SW480 (cell line): ENCODE measurements around the gene PTK7.
A peak's percentile ranks its signal among the peaks of the same experiment; 100 is the strongest.
"Not testable (repeated sequence)": the region's sequence is repeated elsewhere in the genome, so short reads cannot be mapped to it uniquely, and the experiment has no call there.

Experiments used
- DNase-seq: peaks from one replicate; pipeline ENCODE4 v3.0.0-alpha.2; 2016; ENCODE audit warnings: low spot score

The PTK7 gene

DNA sequence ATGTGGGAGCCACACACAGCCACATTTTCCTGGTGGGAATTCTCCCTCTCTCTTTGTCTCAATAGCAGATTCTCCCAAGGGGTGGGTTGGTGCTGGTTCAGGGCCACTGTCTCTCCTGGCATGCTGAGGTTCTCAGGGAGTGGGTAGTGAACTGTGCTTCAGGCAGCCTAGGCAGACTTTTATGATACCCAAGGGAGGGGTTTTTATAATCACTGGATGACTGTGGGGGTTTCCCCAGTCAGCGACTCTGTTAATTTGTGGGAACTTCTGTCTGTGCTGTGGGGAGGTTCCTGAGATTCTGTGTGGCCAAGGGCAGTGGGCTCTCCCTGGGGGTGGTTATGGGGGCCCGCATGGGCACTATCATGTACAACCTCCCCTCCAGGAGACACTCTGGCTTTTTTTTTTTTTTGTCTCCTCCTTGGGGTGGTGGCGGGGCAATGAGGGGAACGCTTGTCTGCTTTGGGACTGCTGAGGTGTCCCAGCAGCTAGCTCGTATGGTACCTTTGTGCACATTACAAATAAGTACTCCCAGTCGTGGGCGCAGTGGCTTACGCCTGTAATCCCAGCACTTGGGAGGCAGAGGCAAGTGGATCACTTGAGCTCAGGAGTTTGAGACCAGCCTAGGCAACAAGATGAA lies 10.0 kb downstream of the PTK7 start:
- no peak for DNase-seq

DNA sequence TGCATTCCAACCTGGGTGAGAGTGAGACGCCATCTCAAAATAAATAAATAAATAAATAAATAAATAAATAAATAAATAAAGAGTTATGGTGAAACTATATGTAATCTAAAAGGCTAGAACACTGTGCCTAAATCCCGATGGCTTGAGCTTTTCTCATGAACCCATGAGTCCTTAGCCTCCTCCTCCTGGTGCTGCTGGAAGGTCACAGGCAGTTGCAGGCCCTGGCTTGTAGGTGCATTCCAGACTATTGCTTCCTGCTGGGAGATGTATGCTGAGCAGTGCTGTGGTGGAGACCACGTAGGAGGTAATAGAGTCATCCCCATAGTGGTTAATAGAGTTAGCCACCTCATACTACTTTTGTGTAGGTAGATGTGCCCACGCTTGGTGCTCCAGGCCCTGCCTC lies 12.5 kb downstream of the PTK7 start:
- DNase-seq: peak; percentile 47

DNA sequence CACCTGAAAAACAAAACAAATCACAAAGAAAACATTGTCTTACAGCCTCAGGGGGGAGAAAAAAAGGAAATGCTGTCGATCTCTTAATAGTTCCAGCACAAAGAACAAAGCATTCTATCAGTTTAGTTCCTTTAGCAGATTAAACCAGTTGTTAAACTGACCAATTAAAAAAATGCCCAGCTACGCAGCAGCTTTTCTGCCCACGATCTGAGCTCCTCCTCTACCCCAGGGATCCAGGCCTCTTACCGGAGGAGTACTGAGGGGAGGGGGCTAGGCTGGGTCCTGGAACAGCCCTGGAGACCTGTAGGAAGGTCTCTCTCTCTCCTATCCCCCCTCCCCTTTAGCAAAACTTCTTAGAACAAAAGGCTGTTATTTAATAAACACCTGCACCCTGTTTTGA lies 13.4 kb downstream of the PTK7 start:
- DNase-seq: peak; percentile 32

DNA sequence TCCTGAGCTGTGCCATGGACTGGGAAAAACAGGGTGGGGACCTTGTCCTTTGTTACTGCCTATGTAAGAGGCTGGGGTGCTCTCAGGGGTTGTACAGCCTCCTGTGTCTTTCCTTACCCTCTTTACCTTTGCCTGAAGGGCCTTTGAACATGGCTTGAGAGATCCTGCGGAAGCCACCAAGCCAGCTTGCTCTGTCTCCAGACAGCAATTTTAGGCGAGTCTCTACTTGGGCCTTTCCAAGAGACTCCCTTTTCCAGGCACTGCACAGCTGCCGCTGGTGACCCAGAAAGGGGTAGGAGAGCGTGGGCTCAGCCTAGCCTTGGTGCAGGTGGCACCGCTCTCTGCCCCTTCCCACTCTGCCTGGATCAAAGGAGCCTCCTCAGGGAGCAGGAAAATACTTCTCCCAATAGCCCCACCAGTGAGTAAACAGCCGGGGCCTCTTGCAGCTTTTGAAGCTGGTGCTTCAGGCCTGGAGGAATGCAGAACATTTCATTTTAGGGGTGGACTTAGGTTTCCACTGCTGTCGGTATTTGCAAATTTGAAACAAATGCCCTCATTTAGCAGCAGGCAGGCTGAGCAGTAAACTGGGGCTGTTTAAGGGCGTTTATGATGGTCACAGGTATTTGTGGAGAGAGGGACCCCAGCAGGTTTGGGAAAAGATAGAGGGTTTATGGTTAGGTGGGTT lies 13.9 kb downstream of the PTK7 start:
- DNase-seq: peak; percentile 46

DNA sequence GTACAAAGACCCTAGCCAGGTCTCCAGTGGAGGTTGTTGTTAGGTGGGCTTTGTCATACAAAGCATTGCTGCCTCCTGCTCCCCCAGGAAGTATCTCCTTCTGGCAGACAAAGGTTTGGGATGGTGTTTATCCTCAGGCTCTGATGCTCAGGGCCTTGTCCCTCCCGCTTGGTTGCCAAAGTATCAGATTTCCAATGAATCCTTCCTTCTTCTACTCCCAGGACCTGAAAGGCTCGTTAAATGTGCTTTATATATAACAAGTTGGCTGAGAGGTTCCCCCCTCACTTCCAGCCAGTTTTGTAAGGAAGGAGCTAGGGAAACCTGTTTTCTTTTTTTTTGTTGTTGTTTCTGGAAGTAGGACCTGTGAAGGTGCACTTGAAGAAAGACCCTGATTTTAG lies 14.4 kb downstream of the PTK7 start:
- no peak for DNase-seq

DNA sequence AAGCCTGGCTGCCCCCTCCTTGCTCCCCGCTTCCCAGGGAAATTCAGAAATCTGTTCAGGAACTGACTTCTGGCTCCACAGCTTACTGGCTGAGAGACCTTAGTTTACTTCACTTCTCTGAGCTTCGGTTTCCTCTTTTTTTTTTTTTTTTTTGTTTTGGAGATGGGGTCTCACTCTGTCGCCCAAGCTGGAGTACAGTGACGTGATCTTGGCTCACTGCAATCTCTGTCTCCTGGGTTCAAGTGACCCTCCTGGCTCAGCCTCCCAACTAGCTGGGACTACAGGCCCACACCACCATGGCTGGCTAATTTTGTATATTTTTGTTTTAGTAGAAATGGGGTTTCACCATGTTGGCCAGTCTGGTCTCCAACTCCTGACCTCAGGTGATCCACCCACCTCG lies 14.9 kb downstream of the PTK7 start:
- no peak for DNase-seq

DNA sequence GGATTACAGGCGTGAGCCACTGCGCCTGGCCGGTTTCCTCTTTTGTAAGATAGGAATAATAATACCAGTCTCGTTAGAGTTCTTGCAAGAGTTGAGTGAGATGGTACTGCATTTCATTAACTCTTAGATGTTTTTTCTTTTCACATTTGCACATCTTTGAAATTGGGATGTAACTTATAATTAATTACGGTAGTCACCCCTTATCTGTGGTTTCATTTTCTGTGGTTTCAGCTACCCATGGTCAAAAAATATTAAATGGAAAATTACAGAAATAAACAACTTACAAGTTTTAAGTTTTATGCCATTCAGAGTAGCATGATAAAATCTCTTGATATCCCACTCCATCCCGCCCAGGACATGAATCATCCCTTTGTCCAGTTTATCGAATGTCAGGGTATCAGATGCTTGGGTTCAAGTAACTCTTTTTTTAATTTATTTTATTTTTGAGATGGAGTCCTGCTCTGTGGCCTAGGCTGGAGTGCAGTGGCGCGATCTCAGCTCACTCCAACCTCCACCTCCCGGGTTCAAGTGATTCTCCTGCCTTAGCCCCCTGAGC lies 15.4 kb downstream of the PTK7 start:
- DNase-seq: no peak

DNA sequence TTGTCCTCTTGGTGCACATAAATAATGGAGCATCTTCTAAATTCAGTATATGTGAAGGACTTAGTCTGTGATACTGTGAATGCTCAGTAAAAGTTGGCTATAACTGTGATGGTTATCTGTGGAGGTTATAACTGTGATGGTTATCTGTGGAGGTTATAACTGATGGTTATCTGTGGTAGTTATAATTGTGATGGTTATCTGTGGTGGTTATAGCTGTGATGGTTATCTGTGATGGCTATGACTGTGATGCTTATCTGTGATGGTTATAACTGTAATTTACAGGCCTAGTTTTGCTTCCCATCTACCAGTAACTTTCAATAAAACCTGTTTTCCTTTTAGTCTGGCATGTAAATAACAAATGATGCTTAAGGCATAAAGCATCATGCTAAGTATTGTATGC lies 16.5 kb downstream of the PTK7 start:
- DNase-seq: no peak

DNA sequence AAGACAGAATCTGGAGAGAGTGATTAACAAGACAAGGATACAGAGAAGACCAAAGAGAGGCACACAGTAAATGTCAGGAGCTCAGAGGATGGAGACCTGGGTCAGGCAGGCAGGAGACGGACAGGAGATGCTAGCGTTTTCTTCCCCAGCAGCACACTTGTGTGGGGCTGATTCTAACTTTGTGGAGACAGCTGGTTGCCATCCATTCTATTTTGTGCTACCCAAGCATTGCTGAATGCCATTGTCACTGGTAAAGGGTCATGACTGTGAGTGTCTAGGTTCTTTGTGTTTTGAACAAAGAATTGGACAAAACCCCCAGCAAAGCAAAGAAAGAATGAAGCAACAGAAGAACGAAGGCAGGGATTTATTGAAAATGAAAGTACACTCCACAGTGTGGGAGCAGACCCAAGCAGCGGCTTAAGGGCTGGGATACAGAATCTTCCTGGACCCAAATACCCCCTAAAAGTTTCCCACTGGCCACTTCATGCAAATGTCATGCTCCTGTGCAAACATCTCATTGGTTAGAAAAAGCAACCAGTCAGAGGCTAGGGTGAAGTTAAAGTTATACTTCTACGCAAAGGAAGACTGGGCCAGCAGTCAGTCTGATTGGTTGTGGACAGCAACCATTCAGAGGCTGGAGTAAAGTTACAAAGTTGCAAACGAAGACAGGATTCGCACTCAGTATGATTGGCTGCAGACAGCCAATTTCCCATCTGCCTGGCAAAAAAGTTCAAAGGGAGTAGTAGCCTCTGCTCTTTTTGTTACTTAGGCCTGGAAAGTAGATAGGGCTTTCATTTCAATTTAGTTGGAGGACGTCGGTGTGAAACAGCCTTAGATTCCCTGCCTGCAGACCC lies 17.5 kb downstream of the PTK7 start:
- no peak for DNase-seq

DNA sequence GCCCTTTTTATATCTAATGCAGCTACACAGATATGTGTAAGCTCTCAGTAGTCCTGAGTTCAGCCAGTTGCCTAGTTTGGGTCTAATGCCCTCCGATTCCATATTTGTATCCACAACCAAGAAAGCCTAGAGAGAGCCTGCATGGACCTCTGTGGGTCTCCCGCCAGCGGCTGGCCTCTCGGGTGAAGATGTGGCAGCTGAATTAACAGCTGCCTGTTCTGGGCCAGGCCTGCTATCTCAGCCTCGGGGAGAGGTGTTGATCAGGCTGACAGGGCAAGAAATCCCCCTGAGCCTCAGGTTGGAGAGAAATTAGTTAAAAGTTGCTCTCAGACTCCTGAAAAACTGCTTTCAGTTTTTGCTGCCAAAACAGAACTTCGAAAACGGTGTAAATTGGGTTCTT lies 19.8 kb downstream of the PTK7 start:
- DNase-seq: no peak

DNA sequence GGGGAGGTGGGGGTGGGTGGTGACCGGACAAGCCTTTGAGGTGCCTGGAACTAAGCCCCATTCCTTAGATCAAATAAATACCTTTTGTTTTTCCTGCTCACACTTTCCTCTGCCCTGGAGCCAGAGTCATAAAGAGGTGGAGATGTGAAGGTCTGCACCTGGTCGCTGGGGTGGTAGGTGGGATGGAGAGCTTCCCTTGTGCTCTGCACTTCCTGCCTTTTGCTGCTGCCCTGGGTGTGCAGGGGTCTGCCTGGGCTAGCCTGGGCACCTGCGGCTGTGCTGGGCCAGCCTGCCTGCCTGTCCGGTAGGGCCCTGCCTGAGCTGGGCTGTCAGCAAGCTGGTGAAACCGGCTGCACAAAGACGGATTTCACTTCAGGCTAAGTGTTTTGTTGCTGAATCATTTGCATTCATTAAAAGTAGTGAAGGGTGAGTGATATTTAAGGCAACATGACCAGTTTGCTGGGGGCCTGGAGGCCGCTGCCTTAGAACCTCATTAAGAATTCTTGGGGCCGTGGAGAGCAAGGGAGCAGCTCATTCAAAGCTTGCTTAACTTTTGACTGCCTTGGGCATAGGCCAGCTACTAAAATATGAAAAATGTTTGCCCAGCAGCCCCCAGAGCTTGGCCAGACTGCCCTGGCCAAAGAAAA lies 20.5 kb downstream of the PTK7 start:
- DNase-seq: peak; percentile 68

DNA sequence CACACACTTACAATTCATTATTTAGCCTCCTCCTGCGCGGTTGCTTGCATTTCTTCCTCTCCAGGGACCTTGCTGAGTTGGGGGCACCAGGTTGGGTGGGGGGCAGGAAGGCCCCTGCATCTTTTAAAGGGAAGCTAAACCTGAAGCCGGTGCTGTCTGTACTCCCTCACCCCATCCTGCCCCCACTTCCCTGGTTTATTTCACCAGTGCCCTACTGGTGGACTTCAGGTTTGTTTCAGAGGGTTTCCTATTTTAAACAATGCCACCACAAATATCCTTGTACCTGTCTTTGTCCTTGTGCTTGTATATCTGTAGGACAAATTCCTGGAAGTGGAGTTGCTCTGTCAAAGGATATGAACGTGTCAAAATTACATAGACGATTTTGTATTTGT lies 21.0 kb downstream of the PTK7 start:
- no peak for DNase-seq

DNA sequence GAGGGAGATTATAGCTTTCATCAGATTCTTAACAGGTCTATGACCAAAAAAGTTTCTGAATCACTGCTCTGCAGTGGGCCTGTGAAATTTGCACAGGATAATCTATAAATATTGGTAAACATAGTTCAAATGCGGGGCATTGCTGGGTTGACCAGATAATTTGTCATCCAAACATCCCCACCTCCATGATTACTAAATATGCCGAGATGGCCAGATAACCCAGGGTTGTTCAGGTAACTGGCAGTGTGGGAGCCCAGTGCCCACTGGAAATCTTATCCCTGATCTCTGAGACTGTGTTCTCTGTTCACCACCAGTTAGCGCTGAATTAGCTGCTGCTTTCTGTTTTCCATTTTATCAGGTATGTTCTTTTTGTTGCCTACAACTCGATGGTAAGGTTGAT lies 21.4 kb downstream of the PTK7 start:
- no peak for DNase-seq

DNA sequence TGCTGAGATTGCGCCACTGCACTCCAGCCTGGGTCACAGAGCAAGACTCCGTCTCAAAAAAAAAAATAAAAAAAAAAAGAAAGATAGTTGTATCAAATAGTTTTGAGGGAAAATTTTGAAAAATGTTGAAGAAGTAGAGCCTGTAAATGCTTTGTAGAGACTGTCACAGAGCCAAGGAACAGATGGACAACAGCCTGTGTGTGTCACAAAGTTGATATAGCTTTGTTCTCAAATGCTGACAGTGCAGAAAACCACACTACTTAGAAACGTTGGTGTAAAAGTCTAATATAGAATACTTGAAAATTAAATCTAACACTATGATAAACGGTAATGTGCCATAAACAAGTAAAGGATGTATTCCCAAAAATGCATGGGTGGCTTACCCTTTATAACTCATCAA lies 25.4 kb downstream of the PTK7 start:
- DNase-seq: no peak

DNA sequence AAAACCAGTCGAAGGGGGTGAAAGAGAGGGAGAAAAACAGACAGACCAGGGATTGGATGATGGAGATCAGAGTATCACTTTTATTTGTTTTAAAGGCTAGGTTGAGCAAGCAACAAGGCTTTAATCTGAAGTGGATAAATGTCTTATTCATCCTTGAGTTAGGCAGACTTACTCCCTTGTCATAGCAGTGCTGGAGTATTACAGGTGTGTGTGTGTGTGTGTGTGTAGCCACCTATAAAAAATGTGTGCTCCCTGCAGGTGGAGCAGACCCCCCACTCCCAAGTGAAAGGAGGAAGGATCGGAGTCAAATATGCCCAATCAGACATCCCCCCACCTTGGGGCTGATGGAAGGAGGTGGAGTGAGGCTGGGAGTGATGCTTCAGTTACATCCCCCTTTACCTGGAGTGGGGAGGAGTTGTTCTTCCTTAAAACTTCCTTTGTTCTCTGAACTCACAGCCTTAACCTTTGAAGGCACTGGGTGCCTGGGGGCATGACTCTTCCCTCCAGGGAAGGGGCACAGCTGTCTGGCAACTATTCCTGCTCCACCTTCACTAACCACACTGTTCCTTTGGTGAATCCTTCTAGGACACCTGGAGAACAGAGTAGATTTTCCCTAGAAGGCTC lies 27.3 kb downstream of the PTK7 start:
- DNase-seq: no peak

DNA sequence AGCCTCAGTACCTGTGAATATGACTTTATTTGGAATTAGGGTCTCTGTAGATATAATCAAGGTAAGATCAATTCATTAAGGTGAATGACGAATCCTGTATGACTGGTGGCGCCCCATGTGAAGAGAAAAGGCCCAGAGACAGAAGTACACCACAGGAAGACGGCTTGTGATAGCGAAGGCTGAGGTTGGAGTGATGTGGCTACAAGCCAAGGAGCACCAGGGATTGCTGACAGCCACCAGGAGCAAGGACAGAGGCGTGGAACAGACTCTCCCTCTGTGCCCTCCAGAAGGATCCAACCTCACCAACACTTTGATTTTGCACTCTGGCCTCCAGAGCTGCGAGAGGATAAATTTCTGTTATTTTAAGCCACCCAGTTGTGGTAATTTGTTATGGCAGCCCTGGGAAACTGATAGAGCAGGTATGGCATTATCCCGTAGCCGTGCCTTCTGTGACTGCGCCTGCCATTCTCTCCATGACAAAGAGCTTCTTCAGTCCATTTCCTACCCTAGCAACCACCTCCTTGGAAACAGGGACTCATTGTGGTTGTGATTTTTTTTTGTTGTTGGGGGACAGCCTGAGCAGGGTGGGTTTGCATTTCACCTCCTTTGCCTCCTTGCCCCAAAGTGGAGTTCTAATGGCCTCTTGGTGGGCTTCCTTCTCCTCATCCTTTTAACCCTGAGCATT lies 29.6 kb downstream of the PTK7 start:
- DNase-seq: no peak

DNA sequence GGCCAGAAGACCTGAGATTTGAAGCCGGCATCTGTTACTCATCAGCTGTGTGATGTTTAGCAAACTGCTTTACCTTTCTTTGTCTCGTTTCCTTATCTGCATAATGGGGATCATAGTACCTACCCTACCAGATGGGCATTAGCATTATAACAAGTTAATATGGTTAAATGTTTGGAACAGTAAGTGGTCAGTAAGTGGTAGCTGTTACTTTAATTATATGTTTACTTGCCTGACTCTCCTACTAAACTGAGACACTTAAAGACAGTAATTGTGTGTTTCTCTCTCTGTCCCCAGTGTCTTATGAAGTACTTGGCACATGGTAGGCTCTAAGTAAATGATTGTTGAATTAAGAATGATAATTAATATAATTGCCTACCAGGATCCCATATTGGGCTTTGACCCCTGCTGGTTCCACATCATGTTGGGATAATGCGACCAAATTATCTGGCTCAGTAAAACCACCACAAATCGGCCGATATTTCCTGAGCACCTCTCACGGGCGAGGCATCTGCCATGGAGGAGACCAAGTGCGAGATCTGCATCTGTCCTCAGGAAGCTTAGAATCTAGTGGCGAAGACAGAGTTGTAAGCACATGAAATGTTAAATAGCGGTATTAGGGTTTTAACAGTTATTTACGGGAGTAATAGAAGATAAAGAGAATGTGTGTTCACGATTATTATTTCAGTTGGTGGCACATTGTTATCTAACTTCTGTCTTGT lies 31.4 kb downstream of the PTK7 start:
- no peak for DNase-seq

DNA sequence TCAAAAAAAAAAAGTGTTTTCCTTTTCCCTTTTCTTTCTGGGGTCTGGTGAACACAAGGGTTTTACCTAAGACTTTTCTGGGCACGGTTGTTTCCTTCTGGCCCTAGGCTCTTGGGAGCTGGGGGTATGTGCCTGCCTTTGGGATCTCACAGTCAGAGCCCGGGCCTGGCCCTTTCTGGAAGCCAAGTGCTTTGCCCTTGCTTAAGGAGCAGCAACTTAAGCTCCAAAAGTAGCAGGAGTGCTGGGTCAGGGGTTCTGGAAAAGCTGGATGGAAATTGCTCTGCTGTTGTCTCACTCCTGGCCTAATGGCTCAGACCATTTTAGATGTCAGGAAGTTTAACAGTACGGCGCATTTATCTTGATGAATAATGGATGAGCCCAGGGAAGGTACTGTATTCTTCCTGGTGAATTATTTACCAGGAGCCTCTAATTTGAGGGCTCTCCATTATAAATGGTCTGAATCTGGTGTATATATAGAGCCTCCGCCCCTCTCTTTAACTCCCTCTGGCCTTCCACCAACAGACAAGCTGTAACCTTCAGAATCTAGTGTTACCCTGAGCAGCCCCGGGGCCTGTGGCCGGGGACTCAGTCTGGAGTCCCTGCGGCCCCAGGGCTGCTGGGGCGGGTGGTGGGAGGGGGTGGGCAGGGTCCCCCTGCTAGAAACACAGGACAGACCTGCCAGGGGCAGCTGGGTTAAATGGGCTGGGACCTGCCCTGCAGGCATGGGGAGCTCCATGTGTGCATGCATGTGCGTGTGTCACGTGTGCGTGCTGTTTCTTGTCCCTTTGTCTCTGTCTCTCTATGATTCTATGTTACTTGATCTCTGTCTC lies 37.5 kb downstream of the PTK7 start:
- DNase-seq: peak; percentile 67

DNA sequence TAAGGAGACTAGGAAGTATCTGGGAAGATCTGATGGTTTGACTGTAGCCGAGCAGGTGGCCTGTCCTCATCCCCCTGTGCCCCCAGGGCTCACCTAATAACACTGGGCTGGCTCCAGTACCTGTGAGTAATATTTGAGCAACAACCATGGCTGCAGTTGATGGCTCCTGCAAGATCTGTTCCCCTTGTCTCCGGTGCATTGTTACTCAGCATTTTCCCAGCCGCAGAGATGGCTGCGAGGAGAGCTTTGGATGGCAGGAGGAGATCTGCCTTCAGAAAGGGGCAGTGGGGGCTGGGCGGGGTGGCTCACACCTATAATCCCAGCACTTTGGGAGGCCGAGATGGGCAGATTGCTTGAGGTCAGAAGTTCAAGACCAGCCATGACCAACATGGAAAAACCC lies 39.3 kb downstream of the PTK7 start:
- DNase-seq: no peak

DNA sequence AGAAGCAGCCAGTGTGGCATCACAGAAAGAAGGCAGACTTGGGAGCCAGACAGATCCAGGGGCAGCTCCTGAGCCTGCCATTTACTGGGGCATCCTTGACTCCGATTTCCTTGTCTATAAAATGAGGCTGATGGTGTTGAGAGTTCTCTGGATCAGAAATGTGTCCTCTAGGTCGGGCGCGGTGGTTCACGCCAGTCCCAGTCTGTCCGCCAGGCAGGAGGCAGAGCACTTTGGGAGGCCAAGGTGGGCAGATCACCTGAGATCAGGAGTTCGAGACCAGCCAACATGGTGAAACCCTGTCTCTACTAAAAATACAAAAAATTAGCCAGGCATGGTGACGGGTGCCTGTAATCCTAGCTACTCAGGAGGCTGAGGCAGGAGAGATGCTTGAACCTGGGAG lies 41.4 kb downstream of the PTK7 start:
- not testable (repeated sequence) for DNase-seq
